ENCODE results near the gene APOB.

DNA sequence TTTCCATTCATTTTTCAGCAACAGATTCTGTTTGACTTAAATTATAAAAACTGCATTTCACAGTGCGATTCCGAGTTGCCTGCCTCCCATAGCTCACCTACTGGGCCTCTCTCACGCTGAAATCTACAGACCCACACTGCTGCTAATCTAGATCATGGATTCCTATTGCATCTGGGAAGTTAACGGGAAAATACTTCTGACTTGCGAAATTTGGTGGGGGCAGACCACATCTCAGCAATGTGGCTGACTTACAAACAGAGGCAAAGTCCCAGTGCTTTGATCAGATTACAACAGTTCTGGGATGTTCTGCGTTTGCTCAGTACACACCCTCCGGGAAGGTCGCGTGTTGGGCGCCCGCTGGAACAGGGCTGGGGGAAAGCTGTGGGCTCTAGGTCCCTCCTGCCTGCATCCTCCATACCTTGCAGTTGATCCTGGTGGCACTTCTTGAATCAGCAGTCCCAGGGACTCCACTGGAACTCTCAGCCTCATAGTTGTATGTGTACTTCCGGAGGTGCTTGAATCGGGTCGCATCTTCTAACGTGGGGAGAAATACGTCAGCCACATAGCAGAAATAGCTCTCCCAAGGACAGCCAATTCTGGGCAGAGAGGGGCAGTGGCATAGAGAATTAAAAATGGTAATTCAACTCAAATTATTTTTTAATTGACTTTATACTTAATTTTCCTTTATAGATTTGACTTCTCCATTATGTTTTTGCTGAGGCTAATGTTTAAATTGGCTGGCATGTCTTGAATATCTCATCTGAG, 1.7 kb downstream of the APOB start:
- TF ChIP-seq, protein P1, sequence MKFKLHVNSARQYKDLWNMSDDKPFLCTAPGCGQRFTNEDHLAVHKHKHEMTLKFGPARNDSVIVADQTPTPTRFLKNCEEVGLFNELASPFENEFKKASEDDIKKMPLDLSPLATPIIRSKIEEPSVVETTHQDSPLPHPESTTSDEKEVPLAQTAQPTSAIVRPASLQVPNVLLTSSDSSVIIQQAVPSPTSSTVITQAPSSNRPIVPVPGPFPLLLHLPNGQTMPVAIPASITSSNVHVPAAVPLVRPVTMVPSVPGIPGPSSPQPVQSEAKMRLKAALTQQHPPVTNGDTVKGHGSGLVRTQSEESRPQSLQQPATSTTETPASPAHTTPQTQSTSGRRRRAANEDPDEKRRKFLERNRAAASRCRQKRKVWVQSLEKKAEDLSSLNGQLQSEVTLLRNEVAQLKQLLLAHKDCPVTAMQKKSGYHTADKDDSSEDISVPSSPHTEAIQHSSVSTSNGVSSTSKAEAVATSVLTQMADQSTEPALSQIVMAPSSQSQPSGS (IDR thresholded peaks at IDR 0.05; ENCODE audit: low read length) = no peak
- TF ChIP-seq, protein P2, sequence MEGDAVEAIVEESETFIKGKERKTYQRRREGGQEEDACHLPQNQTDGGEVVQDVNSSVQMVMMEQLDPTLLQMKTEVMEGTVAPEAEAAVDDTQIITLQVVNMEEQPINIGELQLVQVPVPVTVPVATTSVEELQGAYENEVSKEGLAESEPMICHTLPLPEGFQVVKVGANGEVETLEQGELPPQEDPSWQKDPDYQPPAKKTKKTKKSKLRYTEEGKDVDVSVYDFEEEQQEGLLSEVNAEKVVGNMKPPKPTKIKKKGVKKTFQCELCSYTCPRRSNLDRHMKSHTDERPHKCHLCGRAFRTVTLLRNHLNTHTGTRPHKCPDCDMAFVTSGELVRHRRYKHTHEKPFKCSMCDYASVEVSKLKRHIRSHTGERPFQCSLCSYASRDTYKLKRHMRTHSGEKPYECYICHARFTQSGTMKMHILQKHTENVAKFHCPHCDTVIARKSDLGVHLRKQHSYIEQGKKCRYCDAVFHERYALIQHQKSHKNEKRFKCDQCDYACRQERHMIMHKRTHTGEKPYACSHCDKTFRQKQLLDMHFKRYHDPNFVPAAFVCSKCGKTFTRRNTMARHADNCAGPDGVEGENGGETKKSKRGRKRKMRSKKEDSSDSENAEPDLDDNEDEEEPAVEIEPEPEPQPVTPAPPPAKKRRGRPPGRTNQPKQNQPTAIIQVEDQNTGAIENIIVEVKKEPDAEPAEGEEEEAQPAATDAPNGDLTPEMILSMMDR (IDR thresholded peaks at IDR 0.05 in 2 of 3, conservative IDR thresholded peaks at IDR 0.05 in 1 of 3; ENCODE audit: control insufficient read depth in 2 of 3, extremely low read depth in 1 of 3, insufficient read depth in 1 of 3, low read depth in 3 of 3, low read length in 3 of 3) = no peak
- TF ChIP-seq SP1 (IDR thresholded peaks at IDR 0.05; ENCODE audit: low read depth, low read length) (no peak), JUNB (IDR thresholded peaks at IDR 0.05) (no peak), BHLHE40 (IDR thresholded peaks at IDR 0.05; ENCODE audit: borderline replicate concordance in 1 of 2, low read depth in 2 of 2, low read length in 1 of 2) (no peak)
